Bone marrow (tissue), 2 donors: ENCODE measurements around the gene CYP4A22.
"Not testable (repeated sequence)": the region's sequence is repeated elsewhere in the genome, so short reads cannot be mapped to it uniquely, and the experiment has no call there.

Experiments
- DNase-seq, 2 donors: peaks; one replicate each; lab custom pipeline; 2025; lab: John Stamatoyannopoulos, UW

The CYP4A22 gene

DNA sequence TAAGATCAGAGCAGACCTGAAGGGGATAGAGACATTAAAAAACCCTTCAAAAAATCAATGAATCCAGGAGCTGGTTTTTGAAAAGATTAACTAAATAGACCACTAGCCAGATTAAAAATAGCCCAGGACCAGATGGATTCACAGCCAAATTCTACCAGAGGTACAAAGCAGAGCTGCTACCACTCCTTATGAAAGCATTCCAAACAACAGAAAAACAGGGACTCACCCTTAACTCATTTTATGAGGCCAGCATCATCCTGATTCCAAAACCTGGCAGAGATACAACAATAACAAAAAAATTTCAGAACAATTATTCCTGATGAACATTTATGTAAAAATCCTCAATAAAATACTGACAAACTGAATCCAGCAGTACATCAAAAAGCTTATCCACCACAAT is 19.2 kb downstream of the CYP4A22 start:
- not testable (repeated sequence) for DNase-seq

DNA sequence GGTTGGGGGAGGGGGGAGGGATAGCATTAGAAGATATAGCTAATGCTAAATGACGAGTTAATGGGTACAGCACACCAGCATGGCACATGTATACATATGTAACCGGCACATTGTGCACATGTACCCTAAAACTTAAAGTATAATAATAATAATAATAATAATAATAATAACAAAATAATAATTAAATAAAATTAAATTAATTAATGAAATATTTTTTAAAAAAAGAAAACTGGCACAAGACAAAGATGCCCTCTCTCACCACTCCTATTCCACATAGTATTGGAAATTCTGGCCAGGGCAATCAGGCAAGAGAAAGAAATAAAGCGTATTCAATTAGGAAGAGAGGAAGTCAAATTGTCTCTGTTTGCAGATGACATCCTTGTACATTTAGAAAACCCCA is 20.7 kb downstream of the CYP4A22 start:
- not testable (repeated sequence) for DNase-seq

DNA sequence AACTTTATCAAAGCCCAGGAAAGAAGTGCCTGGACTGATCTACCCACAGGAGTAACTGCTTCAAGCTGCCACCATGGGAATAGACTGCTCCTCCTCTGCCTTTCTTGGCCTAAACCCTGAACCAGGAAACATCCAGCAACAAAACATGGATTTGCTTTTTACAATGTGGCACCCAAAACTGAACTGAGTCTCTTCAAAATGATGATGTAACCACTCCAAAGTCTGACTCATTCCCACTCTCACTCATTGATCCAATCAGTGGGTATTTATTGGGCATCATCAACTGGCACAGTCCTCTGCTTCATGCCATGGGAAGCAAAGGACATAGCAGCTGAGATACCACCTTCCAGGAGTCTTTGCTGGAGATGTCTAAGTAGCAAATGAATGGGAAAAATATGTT is 23.5 kb downstream of the CYP4A22 start:
- DNase-seq, result no peak

DNA sequence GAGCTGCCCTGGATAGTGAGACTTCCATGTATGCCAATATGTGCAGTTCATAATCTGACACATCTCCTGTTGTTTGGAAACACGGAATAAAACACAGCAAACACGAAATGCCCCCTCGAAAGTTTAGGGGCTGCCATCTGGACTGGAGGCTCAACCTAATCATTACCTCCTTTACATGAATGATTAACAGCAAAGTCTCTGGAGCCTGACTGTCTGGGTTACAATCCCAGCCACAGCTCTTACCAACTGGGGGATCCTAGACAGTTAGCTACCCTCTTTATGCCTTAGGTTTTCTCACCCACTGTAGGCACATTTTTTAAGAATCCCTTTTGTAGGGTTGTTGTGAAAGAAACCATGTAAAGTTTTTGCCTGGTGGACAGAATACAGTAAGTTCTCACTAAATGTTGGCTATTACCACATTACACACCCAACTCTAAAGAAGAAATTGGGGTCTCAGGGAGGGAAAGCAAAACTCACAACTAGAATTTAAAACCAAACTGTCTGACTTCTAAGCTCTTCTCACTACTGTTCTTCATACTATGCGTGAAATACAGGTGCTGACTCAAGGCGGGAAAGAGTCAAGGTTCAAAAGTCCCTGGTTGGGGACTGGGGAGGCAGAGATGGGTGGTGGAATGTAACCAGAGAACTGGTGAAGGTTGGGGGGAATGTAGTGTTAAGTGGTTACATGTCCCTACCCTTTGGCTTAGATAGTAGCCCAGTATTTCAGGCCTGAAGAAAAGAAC is 24.2 kb downstream of the CYP4A22 start:
- DNase-seq, result no peak

DNA sequence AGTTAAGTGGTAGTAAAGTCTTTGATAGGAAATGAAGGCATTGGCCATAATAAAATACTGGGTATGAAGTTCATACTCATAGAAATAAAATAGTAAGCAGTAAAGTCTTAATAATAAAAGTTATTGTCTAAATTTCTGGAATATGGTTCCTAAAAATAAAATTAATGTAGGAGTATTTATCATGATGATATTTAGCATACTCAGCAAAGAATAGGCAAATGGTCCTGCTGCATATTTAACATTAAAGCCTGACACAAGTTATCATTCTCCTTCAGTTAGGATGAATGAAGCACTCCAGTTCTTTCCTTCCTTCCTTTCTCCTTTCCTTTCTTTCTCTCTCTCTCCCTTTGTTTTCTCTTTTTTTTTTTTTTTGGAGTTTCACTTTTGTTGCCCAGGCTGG is 27.3 kb downstream of the CYP4A22 start:
- DNase-seq, result no peak

DNA sequence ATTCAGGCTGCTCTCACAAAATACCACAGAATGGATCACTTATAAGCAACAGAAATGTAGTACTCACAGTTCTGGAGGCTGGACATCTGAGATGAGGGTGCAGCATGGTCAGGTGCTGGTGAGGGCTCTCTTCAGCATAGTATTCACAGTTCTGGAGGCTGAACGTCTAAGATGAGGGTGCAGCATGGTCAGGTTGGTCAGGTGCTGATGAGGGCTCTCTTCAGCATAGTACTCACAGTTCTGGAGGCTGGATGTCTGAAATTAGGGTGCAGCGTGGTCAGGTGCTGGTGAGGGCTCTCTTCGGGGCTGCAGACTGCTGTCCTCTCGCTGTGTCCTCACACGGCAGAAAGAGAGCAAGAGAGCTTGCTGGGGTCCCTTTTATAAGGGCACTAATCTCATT is 35.5 kb downstream of the CYP4A22 start:
- no peak for DNase-seq

DNA sequence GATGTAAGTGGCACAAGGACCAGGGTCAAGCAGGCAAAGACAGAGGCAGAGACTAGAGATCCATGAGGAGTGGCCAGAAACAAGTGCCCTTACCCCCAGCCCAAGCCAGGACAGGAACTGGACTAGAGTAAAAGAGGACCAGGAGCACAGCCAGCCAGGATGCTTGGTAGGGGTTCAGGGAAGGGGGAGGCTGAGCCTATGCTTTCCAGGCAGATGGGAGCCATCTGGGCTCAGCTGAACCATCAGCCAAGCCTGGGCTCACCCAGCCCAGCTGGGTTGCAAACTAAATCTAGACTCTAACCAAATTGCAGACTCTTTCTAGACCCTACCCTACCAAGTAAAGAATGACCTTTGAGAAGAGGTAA is 37.4 kb downstream of the CYP4A22 start:
- no peak for DNase-seq

DNA sequence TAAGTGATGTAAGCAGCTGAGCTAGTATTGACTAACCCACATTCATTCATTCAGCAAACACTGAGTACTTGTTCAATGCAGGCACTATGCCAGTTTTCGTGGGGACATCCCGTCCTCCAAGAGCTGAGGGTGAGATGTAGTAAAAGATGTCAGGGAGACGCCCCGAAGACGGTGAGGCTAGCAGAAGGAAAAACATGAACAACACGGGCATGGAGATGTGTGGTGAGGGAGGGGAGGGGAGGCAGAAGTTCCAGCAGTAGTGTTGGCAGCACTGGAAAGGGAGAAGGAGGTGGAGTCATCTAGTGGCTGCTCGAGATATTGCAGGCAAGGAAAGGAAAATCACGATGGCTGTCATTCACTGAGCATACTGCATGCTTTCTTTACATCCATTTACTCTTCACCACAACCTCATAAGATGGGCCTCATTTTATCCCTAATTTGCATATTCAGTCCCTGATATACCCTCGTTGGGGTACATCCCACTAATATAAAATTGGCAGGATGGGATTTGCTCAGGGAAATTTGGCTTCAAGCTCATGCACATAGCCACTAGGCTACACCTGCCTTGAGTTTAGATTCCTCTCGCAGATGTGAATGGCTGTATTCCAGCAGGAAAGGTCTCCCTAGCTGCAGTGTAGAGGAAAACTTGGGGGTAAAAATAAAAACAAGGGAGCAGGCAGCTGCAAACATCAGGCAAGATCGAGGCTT is 38.1 kb downstream of the CYP4A22 start:
- peak in 1 of 2 donors; percentile 63 for DNase-seq

DNA sequence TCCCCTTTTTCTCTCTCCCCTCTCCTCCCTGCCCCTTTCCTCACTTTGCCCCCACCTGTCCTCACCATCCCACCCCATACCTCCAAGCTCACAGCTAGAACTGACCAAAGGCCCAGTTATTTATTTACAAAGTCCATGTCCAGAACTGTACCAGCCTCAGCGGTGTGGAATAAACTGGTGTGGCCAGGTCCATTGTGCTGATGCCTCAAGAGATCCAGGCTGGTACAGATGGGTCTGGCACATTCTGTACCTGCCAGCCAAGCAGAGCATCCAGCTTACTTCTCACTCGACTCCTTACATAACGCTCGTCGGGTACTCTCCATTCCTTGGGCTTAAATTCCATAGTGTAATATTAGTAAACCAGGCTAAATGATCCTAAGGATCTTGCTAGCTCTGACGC is 40.8 kb downstream of the CYP4A22 start:
- DNase-seq, result no peak

DNA sequence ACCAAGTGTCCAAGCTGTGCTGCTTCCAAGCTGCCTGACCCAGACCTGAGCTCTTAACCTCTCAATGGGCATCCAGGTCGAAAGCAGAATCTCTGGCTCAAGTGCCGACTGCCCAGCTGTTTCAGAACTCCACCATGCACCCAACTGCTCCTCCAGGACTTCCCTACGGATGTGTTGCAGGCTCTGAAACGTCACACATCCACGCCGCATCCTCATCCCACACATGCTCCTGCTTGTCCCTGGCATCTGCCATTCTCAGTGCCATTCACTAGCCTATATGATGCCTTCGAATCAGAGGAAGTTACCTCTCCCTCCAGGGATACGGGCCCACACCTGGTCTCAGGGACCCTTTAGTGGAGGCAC is 41.4 kb downstream of the CYP4A22 start:
- DNase-seq, result no peak

DNA sequence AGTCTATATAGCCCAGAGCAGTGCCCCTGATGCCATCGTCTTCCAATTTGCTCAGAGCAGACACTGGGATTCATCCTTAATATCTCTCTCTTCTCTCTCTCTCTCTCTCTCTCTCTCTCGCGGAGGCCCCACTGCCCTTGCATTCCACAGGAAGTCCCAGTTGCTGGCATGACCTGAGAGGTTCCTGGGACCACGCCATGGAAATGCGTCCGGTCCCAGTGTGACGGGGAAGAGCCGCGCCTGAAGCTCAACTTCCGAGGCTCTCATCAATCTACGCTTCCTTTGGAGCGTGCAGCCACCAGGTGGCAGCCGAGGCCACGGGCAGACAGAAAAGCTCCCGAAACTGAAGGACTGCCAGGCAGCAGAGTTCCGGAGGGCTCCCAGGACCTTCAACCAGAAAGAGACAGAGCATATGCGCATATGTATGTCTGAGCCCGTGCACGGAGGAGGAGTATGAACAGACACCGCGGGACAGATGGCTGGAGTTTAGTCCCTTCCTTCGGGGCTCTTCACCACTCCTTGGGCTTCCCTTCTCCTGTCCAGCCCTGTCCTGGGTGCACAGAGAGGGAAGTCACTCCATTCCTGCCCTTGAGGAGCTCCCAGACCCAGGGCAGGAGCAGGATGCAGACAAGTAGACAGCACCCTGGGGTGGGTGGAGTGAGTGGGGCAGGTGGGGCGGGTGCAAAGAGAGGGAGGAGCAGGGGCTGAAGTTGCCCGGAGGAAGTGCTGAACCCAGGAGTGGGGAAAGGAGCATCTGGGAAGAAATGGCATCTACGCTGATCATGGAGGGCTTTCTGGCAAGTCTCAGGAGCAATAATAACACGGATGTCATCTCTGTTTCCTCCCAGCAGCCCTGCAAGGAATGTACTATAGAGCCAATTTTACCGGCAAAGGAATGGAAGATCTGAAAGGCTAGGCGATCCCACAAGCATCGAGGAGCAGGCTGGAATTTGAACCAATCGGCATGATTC is 42.1 kb downstream of the CYP4A22 start:
- DNase-seq, result peak; percentile 51 to 71

DNA sequence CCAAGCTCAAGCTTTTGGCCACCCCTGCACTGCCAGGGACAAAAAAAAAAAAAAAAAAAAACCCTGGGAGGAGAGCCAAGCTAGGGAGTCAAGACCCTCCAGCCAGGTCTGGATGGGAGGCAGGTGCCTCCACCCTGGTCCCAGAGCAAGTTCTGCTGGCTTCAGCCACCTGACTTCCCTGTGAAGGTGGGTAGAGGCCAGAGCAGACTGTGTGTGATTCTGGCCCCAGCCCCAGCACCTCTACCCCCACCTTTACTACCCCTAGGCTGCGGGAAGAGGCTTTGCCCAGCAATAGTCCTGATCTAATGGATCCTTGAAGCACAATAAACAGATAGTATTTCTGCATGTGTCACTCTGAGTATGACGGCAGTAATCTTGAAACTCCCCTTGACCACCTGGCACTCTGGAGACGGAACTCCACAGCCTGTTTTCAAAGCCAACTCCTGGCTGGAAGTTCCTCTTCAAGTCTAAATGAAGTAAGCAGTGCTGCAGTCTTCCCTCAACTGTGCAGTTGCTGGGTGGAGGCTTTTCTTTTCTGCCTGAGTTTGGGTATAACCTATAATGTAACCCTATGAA is 42.8 kb downstream of the CYP4A22 start:
- no peak for DNase-seq

DNA sequence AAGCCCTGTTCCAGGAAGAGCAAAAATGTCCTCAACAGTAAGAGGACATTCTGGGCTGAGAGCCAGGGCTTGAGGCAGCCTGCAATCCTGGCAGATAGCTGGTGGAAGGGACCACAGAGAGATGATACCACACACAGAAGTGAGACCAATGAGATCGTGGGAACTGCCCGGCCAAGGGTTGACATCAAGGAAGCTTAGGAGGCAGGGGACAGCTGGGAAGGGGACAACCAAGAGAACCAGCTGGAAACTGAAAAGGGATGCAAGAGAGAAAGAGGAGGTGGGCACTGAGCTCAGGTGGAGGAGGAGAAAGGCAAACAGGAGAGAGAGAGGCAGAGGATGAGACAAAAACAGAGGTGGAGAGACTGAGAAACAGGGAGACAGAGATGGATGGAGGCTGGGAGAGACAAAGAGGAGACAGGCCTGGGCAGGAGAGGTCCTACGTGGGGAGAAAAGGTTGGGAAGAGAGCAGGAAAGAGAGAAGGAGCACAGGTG is 43.4 kb downstream of the CYP4A22 start:
- no peak for DNase-seq

DNA sequence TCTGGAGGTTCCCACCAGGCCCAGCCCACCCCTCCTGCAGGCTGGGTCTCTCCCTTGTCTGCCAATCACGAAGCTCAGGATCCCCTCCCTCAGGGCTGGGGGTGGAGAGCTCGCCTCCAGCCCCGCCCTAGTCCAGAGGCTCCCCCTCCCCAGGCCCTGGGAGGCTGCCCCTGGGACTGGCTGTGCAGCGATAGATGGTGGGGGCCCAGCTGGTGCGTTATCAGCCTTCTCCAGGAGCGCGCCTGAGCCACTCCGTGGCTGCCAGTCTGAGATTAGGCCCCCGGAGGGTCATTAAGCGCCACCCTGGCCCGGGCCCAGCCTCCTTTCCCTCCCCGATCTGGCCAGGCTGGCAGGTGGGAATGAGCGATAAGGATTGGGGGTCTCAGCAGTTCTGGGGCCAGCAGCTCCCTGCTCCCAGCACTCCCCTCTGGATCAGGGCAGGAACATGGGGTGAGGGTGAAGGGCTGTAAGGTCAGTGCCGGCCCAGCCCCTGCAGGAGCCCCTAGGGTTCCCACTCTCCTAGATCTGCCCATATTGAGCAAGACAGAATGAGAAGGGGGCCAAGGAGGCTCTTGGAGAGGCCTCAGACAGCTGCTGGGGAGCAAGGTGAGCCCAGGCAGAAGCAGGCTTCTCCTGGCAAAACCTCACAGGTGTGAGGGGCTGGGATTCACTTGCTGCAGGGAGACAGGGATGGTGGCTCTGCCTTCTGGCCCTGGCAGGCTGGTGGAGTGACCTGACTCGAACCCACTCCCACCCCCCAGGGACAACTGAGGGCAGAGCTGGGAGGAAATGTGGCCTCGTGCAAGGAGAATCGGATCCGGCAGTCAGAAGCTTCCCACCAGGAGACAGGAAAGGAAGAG is 44.1 kb downstream of the CYP4A22 start:
- no peak for DNase-seq

DNA sequence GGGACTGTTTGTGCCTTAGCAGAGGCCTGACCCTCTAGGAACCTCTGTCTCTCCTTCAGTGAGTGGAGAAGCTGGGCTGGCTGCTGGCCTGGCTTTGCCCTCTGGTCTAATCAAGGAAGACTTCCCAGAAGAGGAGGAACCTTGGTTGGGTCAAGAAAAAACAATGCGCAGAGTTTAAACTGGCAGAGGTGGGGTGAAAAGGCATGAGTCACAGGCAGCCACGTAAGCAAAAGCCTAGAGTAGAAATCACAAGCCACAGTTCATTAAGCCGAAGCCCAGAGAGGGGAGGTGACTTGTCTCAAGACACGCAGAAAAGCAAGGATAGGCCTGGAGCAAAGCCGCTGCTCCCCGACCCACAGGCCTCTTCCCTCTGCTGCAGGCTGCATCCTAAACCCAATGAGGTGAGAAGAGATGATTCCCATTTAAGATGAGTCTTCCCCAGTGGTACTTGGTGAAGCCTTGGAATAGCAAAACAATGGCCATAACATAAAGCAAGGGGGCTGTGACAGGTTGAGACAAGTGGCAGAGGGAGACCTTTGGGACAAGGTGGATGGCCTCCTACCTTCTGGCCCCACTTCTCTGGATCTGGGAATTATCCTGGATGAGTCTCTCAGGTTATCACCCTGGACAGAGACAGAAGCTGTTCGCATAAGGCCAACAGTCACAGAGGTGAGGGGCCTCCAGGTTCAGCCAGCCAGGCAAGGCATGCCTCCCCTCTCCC is 44.9 kb downstream of the CYP4A22 start:
- no peak for DNase-seq

DNA sequence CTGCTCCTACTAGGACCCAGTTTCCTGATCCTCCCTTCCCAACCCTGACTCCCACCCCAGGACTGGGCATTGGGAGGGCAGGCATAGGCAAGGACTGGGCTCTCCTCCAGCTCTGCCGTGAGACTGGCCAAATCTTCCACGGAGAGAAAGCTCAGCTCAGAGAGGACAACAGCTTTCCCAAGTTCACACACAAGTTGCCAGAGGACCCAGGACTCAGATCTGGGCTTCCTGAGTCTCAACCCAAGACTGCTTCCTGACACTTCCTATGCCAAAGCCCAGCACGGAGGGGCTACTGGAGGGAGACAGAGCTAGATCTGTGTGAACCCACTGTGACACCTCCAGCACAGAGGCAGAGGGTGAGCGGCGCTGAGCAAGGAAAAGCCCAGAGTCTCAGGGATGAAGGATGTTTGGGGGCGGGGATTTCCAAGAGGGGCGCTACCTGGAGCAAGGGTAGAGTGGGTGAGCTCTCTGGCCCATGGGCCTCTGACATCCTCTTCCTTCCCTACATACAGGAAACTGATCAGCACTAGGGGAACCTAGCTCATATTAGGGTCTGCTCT is 45.5 kb downstream of the CYP4A22 start:
- no peak for DNase-seq

DNA sequence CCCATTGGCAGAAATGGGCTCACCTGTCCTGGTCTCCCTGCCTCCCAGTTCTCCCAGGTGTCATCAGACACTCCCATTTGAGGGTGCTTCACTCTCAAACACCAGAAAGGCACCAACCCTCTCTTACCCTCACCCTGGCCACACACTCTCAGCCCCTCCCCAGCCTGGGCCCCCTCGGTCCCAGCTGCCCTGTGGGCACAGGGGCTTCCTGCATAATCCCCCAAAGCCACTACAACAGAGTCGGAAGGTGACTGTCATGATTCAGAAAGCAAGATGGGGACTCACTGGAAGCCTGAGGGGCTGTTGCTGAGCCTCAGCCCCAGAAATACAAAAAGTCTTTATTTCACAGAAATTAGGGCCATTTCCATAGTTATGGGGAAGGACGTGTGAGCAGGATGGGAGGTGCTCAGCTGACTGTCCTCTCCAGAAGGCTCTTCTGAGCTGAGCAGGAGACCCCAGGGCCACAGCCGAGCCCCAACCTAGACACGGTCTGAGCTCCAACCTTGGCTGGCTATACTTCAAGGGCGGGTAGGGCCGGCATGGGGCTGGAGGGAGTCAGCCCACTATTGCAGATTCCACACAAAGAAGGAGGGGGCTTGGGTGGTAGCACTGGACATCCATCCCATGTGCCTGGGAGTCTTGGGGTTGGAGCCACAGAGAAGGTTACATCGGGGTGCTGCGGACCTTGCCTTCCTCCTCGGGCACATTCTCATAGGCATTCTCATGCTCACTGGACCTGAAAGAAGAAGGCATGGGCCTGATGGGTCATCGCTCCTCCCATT is 46.3 kb downstream of the CYP4A22 start:
- no peak for DNase-seq

DNA sequence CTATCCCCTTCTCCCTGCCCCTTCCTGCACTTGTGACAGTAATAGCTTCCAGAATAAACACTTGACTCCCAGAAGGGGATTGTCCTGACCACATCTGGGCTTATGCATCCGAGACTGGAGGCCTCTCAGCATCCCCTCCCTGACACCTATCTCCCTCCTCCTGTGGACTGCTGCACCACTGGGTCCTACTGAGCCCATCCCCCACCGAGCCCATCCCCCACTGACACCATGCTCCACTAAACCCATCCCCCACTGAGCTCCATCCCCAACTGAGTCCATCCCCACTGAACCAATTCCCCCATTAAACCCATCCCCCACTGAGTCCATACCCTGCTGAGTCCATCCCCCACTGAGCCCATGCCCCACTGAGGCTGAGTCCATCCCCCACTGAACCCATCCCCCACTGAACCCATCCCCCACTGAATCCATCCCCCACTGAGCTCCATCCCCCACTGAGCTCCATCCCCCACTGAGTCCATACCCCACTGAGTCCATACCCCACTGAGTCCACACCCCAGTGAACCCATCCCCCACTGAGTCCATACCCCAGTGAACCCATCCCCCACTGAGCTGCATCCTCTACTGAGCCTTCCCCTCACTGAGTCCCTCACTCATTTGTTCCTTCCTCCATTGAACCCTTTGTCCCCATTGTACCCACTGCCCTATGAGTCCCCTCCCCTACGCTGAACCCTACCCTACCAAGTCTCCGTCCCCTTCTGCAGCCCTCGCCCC is 47.0 kb downstream of the CYP4A22 start:
- no peak for DNase-seq
